ENCODE results near the gene FAM149A. TPM values are rescaled to one million over a fixed set of nuclear protein-coding genes. Genes with fewer than 3 reads are reported as not detected.

The FAM149A gene
- total and polyA plus RNA-seq, 2 experiments from 2014 or later = 10.8 to 13.3 TPM

- Histone ChIP-seq H3K27ac (ENCODE audit: low read depth) (peak overlapping the region; percentile 89), H3K9me2 (ENCODE audit: insufficient read depth) (no peaks in the 10 kb centered on the region), H3K4me1 (ENCODE audit: insufficient read depth) (peaks cover 21% of the 10 kb centered on the region), H3K4me3 (peak overlapping the region; percentile 77), H3K79me2 (replicated peaks; ENCODE audit: insufficient read depth) (no peaks in the 10 kb centered on the region; the same call in 1 of the 2 replicates), H4K20me1 (replicated peaks; ENCODE audit: insufficient read depth) (no peaks in the 10 kb centered on the region), H3K27me3 (ENCODE audit: insufficient read depth) (no peaks in the 10 kb centered on the region), H3K4me2 (peak overlapping the region; percentile 78), H2AFZ (peak overlapping the region; percentile 92; the same call in 1 of the 2 replicates), H3F3A (replicated peaks; ENCODE audit: low read depth) (peaks cover 4% of the 10 kb centered on the region; the same call in 1 of the 2 replicates), H3K36me3 (ENCODE audit: insufficient read depth) (no peaks in the 10 kb centered on the region)
- ATAC-seq (peak; percentile 41), DNase-seq (ENCODE audit: low spot score) (peak; percentile 50)
- Mint-ChIP-seq H3K27ac (no peak overlapping the region; the same call in 1 of the 2 replicates), H3K27me3 (ENCODE audit: insufficient read depth, low read depth, poor library complexity) (peaks cover 3% of the 10 kb centered on the region), H3K4me3 (peak overlapping the region; percentile 81), H3K36me3 (ENCODE audit: low read depth) (peaks cover 10% of the 10 kb centered on the region; the same call in 1 of the 3 replicates), H3K9me3 (no peaks in the 10 kb centered on the region), H3K4me1 (peaks cover 34% of the 10 kb centered on the region)
- no peak for TF ChIP-seq EZH2phosphoT487 (IDR thresholded peaks at IDR 0.05; ENCODE audit: unreplicated experiment)
- TF ChIP-seq JUNB (IDR thresholded peaks at IDR 0.05; ENCODE audit: unreplicated experiment) = no peak
- TF ChIP-seq REST (IDR thresholded peaks at IDR 0.05; ENCODE audit: unreplicated experiment) = no peak
- TF ChIP-seq ZNF462 (CRISPR knock-in tag; IDR thresholded peaks at IDR 0.05) = no peak
Measured at GRCh38 chr4:186190581-186191199, 86.2 kb downstream of the FAM149A start.
